HG02588 (cell line): Measurements from ENCODE around the gene TACC2.
"Not testable (repeated sequence)": the region's sequence is repeated elsewhere in the genome, so short reads cannot be mapped to it uniquely, and the experiment has no call there.

Source experiments
- ATAC-seq: cut with Tn5 transposase; IDR thresholded peaks from one replicate; pipeline ENCODE4 v1.9.1; 2021; ENCODE audit warnings: mild to moderate bottlenecking, moderate library complexity; ENCODE audit not compliant: unreplicated experiment

Gene TACC2

DNA sequence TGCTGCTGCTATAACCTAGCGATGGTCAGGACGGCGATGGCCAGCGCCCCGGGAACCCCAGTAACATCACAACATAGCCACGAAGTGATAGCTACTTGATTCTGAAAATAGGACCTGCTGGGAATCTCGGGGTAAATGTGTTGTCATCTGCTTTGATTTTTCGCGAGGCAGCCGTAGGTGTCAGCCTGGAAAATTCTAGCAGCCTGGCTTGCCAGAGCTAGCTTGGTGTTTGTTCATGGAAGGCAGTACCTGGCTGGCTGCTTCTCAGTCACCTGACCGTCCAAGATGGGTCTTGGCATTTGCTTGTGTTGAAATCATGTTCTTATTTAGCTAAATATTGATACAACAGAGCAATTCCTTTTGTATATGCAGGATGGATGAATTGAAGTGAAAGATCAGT is 199.7 kb downstream of the TACC2 start:
- ATAC-seq: no peak

DNA sequence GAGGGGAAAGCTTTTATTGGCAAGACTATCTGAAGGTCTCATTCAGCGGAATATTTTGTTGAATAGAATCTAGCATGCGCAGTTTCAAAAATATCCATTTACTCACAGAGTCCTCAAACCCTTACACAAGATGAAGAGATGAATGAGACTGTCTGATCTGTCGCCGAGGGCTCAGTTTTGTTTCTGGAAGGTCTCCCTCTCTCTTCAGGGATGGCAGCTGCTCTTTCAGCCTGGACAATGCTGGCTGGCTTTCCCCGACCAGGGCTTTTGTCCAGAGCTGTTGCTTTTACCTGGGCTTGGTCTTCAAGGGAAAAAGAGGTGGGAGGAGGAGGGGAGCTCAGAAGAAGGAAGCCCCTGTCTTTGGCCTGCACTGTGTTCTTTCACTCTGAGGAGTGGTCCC is 200.2 kb downstream of the TACC2 start:
- ATAC-seq: no peak

DNA sequence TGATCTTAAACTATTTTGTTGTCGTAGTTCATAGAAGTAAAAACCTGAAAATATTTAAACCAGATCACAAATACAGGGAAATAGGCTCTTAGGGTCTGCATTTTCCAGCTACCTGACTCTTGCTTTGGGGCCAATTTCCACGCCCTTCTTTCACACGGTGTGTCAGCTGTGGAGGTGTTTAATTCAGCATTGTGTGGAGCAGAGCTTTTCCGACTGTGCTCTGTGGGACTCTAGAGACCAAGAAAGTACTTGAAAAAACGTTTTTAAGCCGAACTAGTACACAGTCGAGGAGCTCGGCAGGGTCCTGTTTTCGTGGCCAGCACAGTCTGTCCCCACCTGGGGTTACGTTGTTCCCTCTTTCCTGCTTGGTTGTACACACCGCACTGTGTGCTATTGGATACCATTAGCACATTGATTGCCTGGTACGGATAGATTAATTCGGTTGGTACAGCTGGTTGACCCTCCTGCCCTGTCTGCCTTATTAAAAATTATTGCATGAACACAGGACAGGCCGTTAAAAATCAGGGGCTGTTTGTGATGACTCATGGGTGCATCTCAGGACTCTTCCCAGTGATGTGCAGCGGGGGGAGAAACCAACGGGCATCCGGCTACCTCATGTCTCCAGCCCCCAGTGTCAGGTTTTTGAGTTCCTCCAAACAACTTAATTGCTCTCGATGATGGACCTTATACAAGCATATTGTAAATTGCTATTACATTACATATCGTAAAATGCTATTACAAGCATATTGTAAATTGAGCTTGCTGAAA is 201.4 kb downstream of the TACC2 start:
- ATAC-seq: no peak

DNA sequence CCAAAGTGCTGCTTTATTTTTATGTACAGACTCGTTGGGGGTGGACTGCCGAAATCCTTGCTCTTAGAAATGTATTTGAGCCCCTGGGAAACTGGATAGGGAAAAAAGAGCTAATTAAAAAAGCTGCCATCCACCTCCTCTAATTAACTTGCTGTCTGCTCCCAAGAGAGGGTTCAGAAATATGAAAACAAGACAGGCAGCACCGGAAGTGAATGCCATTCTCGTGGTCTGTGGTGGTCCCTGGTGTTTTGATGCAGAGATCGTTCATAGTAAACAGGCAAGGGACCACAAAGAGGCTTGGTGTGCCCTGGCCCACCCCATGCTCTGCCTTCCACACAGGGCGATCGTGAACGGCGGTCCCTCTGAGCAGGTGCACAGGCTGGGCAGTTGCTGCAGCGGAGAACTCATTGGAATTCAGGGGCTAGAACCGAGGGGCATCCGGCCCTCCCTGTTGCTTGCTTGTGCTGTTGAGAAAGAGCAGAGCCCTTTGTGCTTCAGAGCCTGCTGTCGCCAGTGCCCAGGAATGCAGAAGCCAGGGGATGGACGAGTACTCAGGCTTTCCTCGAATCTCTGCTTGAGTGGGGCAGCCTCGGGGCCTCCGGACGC is 203.1 kb downstream of the TACC2 start:
- ATAC-seq: no peak

DNA sequence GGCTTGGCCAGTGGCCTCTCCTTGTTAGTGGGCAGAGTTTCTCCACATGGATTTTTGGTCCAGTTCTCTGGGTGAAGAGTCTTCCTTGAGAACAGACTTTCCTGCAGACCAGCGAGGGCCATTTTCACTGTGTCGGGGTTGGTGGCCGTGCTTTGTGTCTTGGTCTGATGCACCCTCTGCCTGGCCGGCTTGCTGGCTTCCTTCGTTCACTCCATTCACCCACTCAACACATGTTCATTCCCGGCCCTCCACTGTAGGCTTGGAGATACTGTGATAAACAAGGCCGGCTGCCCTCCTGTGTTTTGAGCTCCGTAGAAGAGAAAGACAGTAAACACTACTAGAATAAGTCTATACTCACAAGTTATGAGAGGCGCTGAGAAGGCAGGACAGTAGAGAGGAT is 205.3 kb downstream of the TACC2 start:
- no peak for ATAC-seq

DNA sequence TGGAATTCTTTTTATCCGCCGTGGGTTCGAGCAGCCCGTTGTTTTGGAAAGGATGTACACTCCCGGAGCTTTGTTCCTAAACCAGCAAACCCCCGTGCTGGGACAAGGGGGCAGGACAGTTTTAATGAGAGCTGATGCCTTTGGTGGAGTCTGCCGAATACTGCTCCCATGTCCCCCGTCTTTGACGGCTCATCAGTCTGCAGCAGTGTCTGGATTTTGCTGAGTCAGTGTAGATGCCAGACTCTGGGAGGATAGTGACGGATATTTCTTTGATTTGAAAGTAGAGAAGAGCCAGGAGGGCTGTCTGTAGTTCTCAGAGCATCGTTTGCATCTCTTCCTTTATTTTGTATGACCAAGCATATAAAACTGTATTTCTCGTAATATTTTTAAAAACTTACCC is 207.3 kb downstream of the TACC2 start:
- no peak for ATAC-seq

DNA sequence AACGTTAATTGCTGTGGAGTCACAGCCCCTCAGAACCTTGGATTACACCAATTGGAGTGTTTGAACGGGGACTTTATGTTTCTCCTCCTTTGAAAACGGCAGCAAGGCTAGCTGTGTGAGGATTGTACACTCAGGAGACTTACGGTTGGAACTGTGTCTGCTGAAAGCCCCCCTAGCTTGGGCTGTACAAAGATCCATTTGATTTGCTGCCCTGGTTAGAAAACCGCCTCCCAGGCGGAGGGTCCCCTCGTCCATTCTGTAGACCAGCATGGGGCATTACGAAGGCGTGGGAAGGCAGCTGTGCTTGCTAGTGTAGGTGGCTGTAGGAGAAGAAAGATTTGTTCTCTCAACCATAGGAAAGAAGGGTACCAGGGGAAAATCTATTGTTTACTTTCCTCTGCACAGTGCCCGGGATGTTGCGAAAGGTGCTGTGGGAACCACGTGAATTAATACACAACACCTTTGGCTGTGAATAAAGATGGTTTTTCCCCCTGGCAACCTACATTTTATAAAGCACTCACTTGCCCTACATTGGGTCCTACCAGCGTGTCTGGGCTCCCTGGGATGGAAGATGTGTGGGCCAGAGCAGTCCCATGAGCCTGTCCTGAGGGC is 208.8 kb downstream of the TACC2 start:
- no peak for ATAC-seq

DNA sequence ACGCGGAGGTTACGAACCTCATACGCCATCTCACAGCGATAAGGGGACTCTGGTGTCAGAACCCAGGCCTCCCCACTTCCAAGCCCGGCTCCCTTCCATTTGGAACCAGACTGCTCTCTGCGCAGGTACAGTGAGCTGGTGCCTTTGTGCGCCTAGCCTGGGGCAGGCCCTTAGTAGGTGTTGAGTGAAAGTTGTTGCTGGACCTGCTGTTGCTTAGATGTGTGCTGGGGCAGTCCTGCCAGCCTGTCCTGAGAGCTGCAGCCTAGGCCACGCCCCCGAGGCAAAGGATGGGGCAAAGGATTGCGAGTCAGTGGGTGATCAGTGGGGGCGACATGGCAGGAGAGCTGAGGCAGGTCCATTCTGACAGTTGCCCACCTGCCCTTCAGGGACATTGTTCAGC is 209.7 kb downstream of the TACC2 start:
- ATAC-seq: no peak

DNA sequence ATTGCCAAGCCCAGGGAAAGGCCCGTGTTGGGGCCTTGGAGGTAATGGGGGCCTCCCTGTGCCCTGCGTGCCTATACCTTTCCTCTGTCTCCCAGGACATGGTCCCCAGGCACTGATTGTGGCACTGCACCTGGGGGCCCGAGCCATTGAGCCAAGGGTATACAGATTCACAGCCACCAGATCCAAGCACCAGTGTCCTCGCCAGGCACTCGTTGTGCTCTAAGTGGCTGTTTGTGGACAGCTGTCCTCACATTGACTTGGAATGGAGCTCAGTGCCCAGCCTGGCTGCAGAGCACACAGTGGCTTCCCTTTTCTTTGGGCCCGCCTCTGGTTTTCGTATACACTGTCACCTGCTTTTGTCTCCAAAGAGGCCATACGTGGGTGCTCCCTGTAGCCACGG is 210.1 kb downstream of the TACC2 start:
- no peak for ATAC-seq

DNA sequence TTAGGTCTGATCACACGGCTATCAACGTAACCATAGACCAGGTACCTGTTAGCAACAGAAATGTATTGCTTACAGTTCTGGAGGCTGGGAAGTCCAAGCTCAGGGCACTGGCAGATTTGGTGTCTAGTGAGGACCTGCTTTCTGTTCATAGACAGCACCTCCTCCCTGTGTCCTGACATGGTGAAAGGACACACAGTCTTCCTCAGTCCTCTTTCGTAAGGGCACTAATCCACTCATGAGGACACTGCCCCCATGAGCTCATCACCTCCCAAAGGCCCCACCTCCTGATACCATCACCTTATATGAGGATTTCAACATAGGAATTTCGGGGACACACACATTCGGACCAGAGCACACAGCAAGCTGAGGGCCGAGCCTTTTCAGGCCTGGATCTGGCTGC is 210.7 kb downstream of the TACC2 start:
- no peak for ATAC-seq

DNA sequence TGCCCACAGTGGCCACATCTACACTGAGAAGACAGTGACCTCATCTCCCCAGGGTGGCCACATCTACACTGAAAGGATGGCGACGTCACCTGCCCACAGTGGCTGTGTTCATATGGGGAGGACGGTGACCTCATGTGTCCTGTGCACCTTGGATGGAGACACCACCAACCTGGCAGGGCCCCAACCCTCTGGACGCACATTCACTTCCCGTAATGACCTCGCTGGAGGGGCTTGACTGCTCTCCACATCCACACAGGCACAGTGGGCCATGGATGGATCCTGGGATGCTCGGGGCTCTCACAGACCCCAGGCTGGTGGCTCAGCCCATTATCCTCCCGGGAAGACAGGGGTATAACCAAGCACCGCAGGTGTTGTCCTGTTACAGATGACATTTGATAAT is 212.4 kb downstream of the TACC2 start:
- ATAC-seq: no peak

DNA sequence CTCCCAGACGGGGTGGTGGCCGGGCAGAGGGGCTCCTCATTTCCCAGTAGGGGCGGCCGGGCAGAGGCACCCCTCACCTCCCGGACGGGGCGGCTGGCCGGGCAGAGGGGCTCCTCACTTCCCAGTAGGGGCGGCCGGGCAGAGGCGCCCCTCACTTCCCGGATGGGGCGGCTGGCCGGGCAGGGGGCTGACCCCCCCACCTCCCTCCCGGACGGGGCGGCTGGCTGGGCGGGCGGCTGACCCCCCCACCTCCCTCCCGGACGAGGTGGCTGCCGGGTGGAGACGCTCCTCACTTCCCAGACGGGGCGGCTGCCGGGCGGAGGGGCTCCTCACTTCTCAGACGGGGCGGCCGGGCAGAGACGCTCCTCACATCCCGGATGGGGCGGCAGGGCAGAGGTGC is 214.2 kb downstream of the TACC2 start:
- ATAC-seq: not testable (repeated sequence)

DNA sequence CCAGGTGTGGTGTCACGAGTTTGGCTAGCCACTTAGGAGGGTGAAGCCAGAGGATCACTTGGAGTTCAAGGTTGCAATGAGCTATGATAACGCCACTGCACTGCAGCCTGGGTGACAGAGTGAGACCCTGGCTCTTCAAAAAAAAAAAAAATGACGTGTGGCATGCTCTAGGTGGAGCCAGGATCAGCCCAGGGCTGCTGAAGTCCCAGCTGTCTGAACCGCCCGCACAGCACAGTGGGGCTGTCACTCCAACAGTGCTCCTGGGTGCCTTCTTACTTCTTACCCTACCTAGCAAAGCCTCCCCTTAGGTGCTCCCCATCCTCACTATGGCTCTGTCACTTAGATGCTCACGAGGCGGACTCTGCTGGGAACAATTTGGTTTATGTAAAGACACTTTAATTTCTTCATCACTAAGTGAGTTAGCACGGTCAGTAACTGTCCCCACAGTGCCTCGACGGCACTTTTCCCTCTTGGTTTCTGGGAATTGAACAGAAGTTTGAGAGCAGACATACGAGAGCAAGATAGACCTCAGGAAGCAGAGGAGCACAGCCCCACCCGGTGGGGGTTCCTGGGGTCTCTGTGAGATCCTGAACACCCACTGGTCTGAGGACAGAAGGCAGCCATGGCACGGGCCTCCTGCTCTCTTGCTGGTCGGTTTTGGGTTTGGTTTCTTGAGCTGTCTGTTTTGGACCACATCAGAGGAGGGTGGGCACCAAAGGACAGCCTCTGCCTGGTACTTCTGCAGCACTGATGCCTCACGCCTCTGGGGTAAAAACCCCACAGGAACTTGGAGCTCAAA is 215.9 kb downstream of the TACC2 start:
- no peak for ATAC-seq

DNA sequence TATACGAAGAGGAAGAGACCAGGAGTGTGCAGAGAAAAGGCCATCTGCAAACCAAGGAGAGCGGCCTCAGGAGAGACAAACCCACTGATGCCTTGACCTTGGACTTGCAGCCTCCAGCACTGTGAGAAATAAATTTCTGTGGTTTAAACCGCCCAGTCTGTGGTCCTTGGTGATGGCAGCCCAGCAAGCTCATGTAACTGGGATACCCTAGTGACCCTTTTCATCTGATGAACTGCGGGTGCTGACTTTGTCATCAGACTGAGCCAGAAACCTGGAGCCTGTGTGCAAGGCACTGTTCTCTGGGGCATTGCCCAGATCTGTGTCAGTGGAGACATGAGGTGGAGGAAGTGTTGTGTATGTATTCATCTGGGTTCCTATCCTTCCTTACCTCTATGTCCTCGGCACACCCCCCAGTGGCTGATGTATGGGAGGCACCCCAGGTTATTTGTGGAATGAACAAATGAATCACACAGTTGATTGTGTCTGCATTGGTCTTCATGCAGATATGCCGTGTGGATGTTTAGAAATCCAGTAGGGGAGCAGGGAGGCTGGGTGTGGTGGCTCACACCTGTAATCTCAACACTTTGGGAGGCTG is 217.6 kb downstream of the TACC2 start:
- no peak for ATAC-seq

DNA sequence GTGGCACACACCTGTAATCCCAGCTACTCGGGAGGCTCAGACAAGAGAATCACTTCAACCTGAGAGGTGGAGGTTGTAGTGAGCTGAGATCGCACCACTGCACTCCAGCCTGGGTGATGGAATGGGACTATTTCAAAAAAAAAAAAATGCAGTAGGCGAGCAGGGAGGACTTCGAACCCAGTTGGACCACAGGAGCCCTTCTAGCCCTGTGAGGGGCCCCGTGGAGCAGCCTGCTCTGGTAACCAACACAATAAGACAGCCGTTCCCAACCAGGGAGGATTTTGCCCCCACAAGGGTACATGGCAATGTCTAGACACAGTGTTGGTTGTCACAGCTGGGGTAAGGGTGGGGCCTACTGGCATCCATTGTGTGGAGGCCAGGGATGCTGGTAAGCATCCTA is 218.2 kb downstream of the TACC2 start:
- no peak for ATAC-seq

DNA sequence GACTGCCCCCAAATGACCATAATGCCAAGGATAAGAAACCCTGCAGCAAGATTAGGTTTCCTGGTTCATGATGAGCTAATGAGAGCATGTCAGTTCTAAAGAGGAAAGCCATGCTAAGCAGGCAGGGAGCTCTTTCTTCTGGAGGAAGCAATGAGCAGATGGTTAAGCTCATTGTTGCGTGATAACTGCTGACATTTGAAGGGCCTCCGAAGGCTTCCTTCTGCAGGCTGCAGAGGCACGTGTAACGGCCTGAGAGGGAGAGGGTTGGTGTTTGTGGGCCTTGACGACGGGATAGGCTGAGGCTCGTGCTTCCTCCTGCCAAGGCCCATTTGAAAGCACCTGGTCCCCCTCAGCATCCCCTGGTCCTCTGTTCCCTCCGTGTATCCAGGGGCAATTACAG is 218.6 kb downstream of the TACC2 start:
- ATAC-seq: no peak

DNA sequence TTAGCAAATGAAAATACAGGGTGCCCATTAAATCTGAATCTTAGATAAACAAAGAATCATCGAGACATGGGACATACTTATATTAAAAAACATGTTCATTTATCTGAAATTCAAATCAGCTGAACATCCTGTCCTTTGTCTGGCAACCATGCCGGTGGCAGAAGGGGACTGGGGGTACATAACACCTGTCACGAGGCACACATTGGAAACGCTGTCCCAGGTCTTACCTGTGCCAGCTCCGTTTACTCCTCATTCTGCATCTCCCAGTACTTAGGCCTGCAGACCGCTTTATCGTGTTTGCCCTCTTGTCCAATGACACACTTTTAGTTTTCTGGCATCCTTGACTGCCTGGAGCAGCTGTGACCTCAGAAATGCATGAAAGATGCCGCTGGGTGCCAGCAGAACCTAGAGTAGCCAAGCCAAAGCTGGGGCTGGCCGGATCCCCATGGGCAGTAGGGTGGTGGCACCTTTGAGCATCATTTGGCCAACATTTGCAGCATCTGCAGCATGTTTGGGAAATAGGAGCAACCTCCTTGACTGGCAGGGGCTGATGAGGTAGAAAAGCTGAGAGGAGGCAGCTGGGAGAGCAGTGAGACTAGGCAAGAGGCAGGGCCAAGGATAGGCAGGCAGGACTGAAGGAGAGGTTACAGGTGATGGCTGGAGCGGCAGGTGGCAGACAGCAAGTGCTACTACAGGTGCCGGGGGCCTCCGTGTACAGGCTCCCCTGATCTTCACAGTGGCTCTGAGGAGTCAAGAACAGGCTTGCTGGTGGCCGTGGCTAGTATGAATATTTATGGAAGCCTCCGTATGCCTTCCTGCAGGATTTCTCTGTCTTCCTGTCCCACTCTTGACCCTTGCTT is 219.8 kb downstream of the TACC2 start:
- ATAC-seq: no peak

DNA sequence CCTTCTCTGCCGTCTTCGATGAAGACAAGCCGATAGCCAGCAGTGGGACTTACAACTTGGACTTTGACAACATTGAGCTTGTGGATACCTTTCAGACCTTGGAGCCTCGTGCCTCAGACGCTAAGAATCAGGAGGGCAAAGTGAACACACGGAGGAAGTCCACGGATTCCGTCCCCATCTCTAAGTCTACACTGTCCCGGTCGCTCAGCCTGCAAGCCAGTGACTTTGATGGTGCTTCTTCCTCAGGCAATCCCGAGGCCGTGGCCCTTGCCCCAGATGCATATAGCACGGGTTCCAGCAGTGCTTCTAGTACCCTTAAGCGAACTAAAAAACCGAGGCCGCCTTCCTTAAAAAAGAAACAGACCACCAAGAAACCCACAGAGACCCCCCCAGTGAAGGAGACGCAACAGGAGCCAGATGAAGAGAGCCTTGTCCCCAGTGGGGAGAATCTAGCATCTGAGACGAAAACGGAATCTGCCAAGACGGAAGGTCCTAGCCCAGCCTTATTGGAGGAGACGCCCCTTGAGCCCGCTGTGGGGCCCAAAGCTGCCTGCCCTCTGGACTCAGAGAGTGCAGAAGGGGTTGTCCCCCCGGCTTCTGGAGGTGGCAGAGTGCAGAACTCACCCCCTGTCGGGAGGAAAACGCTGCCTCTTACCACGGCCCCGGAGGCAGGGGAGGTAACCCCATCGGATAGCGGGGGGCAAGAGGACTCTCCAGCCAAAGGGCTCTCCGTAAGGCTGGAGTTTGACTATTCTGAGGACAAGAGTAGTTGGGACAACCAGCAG is 221.7 kb downstream of the TACC2 start:
- ATAC-seq: no peak

DNA sequence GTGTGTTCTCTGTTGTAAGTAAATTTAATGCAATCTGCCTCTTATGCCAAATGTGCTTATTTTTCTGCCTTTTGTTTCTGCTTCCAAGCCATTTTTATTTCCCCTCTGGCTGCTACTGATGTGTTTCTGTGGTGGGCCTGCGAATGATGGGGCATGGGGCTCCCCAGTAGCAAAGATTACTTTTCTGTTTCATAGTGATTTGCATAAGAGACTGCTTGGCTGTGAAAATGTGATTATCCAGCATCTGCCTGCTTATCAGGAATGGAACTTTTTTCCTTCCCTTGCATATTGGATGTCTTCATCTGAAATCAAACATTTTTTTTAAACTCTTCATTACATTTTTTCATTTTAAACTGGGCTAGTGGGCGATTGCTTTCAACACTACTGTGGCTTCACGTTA is 224.4 kb downstream of the TACC2 start:
- ATAC-seq: no peak

DNA sequence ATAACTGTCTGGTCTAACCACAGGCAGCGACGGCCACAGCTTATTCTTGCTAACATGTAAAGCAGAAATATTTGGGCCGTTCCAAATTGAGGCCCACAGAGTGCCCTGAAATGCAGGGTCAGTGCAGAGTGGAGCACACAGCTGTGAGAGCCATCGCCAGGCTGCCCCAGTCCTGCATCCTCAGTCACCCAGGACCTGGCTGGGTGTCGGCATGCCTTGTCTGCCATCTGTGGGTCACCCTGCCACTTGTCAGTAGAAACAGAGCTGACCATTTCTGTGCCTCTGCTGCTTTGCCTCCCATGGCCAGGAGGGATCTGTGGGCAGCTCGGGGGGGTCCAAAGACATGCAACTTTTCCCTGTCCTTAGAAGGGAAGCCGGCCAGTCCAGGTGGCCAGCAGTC is 224.8 kb downstream of the TACC2 start:
- no peak for ATAC-seq
